IPS-18c (cell line): ENCODE measurements around the gene ALPK3.

Experiments used
- H3K4me3 ChIP-seq: 2 replicates; pipeline ENCODE4 v1.7.0; 2013; ENCODE audit warnings: low read depth, mild to moderate bottlenecking, low read length, moderate library complexity; ENCODE audit not compliant: insufficient read depth
- H3K9me3 ChIP-seq: one replicate; pipeline ENCODE4 v1.6.1; 2013; ENCODE audit warnings: mild to moderate bottlenecking, low read length, moderate library complexity; ENCODE audit not compliant: control insufficient read depth, insufficient read depth

The ALPK3 gene

DNA sequence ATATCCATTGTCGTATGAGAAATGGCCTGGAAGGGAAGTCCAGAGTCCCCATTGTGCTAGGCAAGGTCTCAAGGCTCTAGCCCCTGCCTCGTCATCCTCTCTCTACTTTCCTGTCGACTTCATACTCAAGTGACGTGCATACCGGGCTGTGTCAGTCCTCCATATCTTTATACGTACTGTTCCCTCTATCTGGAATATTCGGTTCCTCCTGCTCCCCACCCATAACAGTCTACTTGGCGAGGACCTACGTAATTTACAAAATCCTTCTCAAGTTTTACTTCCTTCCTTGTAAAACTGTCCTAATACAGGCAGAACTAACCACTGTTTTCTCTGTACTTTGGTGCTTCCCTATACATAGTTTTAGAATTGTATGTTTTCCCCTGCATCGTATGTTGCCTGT is 2.2 kb upstream of the ALPK3 start:
- Histone ChIP-seq H3K9me3 (peaks cover 2% of the 10 kb centered on the region), H3K4me3 (no peak overlapping the region)

DNA sequence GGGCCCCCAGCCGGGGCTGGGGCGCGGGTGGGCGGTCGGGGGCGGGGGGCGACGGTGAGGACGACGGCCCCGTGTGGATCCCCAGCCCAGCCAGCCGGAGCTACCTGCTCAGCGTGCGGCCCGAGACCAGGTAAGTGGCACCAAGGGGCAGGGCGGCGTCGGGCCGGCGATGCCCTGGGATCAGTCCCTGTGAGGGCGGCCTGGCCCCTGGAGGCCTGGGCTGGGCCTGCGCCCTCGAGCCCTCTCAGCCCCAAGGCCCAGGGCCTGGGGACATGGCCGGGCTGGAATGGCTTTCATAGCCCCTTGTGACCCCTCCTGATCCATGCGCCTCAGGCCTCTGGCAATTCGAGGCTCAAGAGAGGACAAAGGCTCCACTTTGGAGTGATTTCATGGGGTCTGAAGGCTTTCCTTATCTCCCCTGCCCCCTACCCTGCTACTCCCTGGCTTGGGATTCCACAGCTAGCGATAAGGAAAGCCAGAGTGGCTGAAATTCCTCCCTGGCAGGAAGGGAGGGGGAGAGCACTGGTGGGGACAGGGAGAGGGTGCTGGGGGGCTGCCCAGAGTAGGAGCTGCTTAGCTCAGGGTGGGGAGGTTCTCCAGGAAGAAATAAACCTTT is 418 bp downstream of the ALPK3 start:
- peak overlapping the region; percentile 28; the same call in 1 of the 2 replicates for H3K4me3 ChIP-seq
- H3K9me3 ChIP-seq: peaks cover 2% of the 10 kb centered on the region

DNA sequence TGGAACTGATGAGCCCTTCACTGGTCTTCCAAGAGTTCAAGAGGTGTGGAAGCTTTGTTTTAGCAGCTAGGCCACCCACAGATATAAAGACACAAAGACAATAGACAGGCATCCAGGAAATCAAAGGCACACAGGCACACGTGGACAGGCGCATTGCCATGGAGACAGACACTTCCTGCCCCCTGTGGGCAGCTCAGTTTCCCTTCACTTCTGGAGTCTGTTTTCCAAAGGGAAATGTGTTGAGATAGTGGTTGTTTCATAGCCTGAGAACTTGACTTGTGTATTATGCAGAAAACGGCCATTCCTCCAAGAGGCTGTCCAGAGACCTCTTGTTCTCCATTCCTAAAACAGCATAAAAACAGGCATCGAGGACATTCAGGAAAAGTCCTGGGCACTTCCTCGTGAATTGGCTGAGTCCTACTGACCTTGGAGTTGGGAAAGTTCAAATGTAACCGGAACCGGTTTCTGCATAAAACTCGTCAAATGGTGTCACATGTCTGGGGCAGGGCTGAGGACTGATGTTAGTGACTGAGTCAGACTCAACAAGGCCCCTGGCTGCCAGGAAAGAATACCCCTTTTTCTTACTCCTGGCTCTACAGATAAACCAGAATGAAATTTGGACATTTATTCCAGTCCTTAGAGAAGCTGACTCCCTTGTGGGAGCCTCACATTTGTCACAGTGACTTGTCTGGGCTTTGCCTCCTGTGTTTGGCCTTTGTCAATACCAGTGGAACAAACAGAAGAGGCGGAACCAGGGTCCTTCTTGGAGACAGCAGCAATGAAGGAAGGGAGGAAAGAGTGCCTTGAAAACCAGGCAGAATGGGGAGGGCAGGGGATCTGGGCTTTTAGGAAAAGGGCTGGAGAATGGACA is 1.3 kb downstream of the ALPK3 start:
- Histone ChIP-seq H3K4me3 (no peak overlapping the region), H3K9me3 (peaks cover 2% of the 10 kb centered on the region)

DNA sequence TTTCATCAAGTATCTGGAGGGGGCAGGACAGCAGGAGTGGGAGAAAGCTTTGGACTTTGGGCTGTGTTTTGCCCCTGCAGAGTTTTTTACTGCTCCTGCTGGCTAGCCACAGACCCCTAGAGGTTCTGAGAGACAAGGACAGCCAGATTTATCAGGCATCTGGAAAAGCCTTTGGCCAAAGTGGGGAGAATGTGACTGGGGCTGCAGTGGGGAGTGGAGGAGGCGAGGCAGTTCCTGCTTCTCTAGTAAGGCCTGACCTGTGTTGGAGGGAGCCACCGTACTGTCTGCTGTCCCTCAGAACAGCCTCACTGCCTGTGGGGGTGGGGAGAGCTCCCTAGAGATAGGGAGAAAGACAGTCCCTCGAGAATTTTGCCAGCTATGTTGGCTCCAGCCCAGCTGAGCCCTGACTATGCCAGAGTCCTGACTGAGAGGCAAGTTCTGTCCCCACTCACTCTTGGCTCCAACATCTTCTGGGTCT is 2.2 kb downstream of the ALPK3 start:
- H3K4me3 ChIP-seq: no peak overlapping the region

DNA sequence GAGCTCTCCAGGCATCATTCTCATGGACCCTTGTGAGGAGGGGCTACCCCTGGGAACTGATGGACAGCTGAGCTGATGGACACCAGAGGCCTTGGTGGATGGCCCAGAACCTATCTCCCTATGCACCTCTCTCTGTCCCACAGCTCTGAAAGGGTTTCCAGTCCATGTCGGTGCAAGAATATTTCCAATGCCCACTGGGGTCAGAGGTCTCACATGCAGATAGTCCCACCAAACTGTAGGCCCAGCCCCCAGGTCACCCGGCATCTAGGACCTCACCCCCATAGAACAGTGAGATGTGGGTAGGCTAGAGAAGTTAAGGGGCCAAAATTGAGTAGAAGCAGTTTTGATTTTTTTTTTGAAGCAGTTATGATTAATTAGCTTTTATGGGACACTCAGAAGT is 2.6 kb downstream of the ALPK3 start:
- Histone ChIP-seq H3K9me3 (peaks cover 2% of the 10 kb centered on the region), H3K4me3 (no peak overlapping the region)

More for the DNA sequence above, 2.2 kb downstream of the ALPK3 start:
- H3K9me3 ChIP-seq: peaks cover 2% of the 10 kb centered on the region

DNA sequence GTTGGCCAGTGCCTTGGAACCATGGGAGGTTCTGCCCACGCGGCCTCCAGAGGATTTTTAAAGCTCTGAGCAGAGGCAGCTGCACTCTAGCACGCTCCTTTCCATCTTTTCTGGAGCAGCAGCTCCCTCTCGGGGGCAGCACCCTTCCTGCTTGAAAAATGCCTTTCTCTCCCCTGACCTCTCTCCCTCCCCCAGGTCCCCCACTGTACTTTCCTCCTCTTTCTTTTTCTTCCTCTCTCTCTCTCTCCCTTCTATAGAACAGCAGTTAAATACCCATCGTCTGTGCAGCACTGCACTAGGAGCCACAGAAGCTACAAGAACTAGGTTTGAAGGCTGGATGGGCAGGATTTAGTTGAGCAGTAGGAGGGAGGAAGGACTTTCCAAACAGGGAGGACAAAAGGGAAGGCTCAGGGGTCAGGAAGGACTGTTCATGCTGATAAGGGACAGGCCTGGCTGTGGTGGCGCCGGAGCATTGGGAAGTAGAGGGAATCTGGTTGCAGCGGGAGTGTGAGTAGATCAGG is 4.4 kb downstream of the ALPK3 start:
- H3K9me3 ChIP-seq: no peaks in the 10 kb centered on the region
- H3K4me3 ChIP-seq: no peak overlapping the region

DNA sequence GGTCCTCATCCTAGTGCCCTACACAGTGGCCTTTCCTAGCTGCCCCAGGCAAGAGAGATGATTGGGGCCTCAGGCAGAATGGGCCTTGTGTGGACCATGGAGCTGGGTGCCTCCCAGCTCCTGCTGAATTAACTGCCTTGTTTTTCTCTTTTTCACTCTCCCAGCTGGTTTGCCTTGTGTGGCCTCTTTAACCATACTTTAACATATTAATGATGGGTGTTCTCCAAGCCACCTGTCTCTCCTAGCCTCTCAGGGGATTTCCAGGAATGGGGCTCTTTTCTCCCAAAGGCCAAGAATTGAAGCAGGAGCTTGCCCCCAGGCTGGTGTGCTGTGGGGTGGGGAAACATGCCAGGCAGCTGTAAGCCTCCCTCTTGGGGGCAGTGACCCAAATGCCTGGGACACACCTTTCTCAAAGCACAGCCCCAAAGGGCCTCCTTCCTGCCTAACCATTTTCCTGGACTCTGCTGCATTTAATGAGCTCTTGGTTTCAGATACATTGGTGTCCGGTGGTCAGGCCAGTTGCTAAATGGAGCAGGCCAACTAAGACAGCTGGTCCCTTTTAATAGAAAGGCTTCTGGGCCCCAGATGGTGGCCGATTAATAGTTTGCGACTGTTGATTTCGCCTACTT is 5.6 kb downstream of the ALPK3 start:
- Histone ChIP-seq H3K9me3 (no peaks in the 10 kb centered on the region), H3K4me3 (no peak overlapping the region)

DNA sequence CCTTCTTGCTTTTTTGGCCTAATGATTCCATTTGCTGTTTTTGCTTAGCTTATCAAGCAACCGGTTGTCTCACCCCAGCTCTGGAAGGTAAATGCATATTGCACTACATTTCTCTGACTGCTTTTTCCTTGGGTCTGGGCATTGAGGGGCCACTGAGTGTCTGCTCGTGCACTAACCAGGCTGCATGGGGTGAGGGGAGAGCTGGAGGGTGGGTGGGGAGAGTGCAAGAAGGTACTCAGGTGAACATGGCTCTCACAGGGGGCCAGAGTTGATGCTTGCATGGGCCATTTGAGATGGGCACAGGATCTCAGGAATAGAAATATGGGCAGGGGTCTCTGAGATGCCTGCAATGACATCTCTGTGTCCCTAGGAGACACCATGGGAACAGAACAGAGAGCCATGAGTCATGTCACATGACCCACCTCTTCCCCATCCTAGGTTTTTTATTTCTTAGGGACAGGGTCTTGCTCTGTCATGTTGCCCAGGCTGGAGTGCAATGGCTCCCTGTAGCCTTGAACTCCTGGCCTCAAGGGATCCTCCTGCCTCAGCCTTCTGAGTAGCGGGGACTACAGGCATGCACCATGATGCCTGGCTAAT is 6.2 kb downstream of the ALPK3 start:
- Histone ChIP-seq H3K4me3 (no peak overlapping the region), H3K9me3 (no peaks in the 10 kb centered on the region)

DNA sequence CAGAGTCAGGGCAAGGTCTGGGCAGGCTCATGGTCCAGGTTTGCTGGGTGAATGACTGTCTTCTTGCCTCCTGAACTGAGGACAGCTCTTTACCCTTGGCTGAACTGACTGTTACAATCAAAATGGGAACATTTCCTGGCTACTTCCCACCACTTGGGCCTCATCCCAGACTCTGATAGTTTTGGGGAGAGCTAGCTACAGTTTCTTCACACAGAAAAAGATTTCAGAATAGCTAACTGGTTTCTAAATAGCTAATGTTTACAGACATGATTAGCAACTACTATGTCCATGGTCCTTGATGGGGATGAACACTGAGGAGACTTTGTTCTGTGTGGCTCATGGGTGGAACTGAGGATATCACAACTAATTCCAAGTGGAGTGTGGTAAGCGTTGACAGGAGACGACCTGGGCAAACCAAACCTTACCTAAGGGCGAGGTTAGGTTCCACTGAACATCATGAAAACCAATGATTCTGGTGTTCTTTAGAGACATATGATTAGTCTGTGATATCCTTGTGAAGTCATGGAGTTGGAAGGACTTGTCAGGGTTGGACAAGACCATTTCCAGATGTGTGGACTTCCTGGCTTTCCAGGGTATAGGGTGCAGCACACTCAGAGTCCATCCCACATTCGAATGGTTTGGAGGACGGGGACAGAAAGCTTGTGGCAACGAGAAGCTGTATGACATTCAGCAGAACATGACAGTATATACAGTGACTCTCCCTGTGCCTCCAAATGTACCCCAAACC is 7.3 kb downstream of the ALPK3 start:
- Histone ChIP-seq H3K4me3 (no peak overlapping the region), H3K9me3 (no peaks in the 10 kb centered on the region)

DNA sequence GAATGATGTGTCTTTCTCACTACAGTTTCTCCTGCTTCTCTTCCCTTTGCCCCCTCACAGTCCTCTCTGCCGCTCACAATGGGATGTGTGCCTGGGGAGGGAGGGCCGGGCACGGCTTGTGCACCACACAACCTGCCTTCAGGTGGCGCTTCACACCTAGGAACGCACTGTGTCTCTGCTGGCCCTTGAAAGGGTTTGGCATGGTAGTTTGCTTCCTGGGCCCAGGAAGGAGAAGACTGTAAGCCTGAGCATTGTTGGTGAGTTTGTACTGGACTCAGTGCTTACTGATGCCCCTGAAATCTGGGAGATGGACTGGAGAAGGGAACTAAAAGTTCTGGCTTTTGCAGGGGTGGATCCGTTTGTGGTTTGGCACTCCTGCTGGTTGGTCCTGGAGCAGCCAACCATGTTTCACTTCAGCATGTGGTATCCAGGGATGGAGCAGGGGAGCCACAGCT is 9.2 kb downstream of the ALPK3 start:
- Histone ChIP-seq H3K4me3 (no peak overlapping the region), H3K9me3 (no peaks in the 10 kb centered on the region)

DNA sequence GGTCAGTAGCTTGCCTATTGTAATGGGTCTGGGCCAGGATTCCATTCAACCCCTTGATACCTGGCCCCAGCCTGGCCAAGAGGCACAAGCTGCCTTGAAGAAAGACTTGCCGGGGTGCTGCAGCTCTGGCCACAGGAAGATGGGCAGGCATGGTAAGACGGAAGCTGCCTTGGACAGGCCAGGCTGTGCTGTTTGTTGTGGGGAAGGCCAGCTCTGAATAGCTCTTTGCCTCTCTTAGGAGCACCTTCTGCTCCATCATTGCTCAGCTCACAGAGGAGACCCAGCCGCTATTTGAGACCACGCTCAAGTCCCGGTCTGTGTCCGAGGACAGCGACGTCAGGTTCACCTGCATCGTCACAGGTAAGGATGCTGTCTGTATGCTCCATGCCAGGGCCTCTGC is 10.1 kb downstream of the ALPK3 start:
- Histone ChIP-seq H3K9me3 (no peaks in the 10 kb centered on the region), H3K4me3 (no peak overlapping the region)

DNA sequence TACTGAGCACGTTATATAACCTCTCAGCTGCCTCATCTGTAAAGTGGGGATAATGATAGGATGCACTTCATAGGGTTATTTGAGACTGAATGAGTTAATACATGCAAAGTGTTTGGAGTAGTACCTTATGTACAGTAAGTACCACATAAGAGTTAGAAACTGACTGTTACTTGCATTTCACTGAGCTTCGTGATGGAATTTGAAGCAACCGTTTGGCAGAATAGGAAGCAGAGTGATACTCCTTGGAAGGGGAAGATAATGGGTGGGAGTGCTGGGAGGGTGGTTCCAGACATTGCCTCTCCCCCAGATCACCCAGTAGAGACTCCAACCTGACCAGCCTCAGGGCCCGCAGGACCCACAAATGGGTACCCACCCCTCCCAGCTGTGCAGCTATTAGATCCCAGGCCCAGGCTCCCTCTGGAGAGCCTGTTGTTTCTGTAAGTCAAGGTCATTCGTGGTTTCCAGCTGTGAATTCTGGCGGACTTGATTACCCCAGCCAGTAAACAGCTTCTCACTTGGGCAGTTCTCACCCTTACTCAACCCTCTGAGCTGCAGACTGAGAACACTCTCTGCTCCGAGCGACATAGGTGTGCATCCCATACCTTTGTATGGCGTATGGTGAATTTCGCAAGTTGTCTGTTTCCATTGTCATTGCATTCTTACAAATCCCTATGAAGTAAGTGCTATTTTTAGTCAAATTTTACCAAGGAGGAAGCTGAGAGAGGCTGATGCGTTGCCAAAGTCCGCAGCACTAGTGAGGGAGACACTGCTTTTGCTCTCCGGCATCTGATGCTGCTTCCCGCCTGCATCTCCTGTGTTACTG is 11.1 kb downstream of the ALPK3 start:
- H3K9me3 ChIP-seq: no peaks in the 10 kb centered on the region
- H3K4me3 ChIP-seq: no peak overlapping the region

DNA sequence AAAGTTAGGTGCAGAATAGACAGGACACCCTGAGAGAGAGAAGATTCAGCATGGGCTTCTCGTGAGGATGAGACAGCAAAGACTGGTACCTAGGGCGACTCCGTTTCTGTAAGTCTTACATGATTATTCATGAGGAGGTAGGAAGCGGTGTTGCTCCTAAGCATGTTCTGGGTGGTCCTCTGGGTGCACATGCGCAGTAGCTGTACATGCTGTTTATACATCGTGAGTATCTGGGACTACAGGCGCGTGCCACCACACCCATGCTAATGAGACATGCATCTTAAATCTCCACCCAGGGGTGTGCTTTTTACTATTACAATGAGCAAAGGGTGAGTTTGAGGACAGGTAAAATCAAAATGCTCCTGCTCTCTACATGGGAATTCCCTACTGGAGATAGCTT is 12.3 kb downstream of the ALPK3 start:
- Histone ChIP-seq H3K4me3 (no peak overlapping the region), H3K9me3 (no peaks in the 10 kb centered on the region)

DNA sequence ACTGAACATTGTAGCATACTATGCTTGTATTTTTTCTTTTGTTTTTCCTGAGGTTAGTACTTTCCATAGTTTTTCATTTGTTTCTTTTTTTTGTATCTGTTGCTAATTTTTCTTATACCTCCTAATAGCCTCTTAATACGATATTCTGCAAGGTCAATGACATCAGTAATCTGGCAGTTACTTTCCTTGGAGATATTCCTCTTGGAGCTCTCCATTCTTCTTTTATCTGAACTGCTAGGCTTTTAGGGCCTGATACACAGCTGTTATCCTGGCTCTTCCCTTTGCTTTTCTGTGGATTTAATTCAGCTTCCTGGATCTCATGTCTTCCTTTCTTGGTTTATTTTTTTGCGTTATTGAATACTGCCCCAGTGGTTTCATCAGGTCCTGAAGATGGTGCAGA is 12.9 kb downstream of the ALPK3 start:
- no peak overlapping the region for H3K4me3 ChIP-seq
- H3K9me3 ChIP-seq: no peaks in the 10 kb centered on the region

DNA sequence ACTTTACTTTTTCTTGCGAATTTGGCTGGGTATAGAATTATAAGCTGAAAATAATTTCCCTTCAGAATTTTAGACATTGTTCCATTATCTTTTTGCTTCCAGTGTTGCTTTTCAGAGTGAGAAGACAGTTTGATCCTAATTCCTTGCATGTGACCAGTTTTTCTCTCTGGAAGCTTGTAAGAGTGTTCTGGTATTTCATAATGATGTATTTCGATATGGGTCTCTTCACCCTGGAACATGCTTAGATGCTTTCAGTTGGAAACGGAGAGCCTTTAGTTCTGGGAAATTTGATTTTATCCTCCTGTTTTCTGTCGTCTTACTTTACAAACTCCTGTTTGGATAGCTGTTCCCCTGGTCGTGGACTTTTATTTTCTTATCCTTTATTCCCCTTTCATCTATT is 13.9 kb downstream of the ALPK3 start:
- Histone ChIP-seq H3K4me3 (no peak overlapping the region), H3K9me3 (no peaks in the 10 kb centered on the region)

DNA sequence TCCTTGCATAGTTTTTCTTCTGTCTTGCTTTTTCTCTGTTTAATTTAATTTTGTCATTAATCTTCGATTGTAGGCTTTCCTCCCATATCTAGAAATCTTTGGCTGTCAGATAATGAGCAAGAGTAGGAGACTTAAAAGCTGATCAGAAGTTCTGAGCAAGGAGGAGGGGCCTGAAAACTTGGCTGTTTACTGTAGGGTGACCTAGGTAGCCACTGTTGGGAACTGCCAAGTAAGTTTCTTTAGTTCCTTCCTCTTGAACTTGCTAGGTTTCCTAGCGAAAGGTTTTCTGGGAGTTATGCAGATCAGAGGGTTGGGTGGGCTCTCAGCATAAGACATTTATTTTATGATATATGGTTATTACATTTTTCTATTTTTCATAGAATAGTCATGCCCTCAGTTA is 14.5 kb downstream of the ALPK3 start:
- Histone ChIP-seq H3K4me3 (no peak overlapping the region), H3K9me3 (no peaks in the 10 kb centered on the region)
